Stimulated activated CD8-positive, alpha-beta memory T cell treated with anti-CD3 and anti-CD28 coated beads, Interleukin-12 subunit alpha, Interleukin-12 subunit beta, amount 100 ng/mL, for 1 hour (primary cell): ENCODE results near the gene ZNF616.

Experiments used
- DNase-seq: peaks from one replicate; pipeline ENCODE4 v3.0.0-alpha.2; 2020; ENCODE audit warnings: low read depth

Gene ZNF616

GRCh38 chr19:52139252-52140031 lies at the start of gene ZNF616:
TSS of gene ZNF616 (minus strand) at chr19:52139938. CDS start at chr19:52130512, 9,426 bp downstream.
- peak; percentile 96 for DNase-seq

DNA sequence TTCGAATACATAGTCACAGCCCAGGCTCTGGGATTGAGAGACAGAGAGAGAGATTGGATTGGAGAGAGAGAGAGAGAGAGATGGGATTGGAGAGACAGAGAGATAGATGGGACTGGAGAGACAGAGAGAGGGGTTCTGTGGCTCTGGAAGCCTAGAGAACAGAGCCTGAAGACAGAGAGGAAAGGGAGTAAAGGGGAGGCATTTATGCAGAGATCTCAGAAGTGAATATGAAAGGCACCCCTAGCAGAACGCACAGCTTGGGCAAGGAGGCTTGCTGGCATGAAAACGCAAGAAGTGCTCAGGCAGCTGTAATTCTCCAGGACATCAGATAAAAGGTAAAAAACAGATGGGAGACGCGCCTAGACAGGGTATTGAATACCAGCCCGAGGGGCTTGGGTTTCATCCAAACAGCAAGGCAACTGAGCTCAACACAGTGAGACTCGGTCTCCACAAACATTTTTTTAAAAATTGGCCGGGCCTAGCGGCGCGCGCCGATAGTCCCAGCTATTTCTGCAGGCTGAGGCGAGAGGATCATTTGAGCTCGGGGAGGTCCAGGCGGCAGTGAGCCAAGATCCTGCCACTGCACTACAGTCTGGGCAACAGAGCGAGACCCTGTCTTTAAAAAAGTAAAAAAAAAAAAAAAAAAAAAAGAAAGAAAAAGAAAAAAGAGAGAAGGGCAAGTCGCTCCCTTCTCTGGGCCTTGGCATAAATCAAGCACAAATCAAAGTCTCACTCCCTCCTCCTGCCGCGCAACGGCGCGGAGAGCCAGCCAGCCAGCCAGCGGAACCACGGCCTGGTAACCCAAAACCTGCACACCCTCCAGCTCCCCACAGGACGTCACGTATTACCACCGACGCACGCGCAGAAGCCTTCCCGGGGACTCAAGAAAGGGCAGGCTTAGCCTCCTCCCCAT lies 49.3 kb upstream of the ZNF616 start:
- no peak for DNase-seq

DNA sequence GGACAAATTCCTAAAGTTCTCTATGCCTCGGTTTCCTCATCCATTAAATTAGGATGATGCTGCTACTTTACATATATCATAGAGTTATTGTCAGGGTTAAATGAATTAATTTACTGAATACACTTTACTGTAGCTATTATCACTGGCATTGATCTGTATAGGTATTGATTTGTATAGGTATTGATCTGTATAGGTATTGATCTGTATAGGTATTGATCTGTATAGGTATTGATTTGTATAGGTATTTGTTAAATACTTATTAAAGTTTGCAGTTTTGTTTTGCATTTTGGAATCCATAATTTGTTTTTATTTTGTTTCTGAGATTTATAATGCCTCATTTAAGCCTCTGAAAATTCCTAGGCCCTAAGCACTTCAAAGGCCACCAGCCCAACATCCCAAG lies 47.7 kb upstream of the ZNF616 start:
- DNase-seq: no peak

- no peak for DNase-seq
Measured at GRCh38 chr19:52176574-52176973, 36.8 kb upstream of the ZNF616 start.

DNA sequence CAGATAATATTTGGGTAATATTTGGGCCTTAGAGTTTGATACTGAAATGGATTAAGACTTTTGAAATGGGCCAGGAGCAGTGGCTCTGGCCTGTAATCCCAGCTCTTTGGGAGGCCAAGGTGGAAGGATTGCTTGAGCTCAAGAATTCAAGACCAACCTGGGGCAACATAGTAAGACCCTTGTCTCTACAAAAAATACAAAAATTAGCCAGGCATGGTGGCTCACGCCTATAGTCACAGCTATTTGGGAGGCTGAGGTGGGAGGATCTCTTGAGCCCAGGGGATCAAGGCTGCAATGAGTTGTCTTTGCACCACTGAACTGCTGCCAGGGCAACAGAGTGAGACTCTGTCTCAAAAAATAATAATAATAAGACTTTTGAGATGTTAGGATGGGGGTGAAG lies 32.6 kb upstream of the ZNF616 start:
- DNase-seq: no peak

DNA sequence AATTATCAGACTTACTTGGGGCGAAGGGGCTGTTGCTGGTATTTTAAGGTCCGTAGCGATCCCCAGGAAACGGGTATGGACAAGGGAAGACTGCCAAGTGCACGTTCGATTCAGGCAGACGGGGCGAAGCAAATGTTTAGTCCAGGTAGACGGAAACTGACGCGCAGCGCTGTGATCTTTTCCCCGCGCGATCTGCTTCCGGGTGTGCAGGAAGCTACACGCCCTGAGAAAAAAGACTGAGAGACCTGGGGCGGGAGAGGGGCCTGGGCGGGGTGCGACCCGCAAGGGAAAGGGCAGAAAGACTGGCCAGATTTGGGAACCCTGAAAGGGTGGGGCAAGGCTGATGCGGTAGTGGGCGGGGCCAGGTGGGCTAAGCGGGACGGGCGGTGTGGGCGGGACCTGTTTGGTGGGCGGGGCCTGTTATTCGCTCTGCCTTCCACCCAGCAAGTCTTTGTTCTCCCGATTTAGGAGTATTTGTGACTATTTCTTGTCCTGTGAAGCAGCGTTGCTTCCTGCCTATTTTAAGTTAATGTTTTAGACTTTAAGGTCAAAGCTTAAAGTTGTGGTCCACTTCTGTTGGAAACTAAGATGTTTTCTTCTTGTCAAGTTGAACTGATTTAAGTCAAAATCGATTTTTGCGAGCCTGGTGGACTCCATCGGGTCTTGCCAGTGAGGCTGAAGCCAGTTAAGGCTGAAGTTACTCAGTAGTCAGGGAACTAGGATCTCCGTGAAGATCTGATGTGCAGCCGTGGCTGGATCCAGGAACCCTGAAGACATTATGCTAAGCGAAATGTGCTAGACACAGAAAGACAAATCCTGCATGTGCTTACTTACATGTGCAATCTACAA lies 31.8 kb upstream of the ZNF616 start, which contains the start of gene ZNF836:
Gene ZNF836, minus strand, starts transcription at position 301 of the 849 bp plus-strand sequence. CDS start 3,549 bp downstream, outside the sequence.
- peak; percentile 85 for DNase-seq

- DNase-seq: no peak
Measured at GRCh38 chr19:52170863-52171320, 31.2 kb upstream of the ZNF616 start.

- no peak for DNase-seq
Measured at GRCh38 chr19:52170304-52170703, 30.6 kb upstream of the ZNF616 start.

GRCh38 chr19:52155596-52156359 lies 16.0 kb upstream of the ZNF616 start:
- no peak for DNase-seq

DNA sequence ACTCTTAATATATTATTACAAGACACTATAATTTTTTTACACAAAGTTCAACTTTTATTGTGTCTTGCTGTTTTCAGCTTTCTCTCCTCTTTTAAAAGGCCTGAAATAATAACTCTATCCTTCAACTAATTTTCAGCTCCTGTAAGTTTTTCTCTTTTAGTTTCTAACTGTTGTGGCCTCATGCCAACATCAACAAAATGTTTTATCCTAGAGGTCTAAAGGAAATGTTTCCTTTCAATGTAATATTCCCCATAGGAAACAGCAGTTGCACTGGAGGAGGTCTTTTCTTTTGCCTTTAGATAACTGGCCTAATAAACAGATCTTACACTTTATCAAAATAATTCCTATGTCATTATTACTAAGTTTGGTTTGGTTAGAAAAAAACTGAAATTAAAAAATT lies 8.5 kb upstream of the ZNF616 start:
- DNase-seq: no peak

DNA sequence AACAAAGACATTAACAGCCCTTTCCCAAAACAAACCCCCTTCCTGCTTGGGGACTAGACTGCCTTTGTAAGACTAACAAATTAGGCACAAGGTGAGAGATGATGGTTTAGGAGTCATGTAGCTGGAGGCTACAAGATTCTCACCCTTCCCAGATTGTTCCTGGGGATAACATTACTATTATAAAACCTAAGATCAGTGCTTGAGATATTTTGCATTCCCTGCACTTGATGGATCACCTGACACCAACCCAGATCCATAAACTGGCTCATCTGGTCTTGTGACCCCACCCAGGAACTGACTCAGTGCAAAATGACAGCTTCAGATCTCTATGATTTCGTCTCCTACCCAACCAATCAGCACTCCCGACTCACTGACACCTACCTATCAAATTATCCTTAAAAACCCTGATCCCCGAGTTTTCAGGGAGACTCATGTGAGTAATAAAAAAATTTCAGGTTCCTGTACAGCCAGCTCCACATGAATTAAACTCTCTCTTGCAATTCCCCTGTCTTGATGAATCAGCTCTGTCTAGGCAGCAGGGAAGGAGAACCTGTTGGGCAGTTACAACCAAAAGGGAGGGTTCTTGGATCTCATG lies 2.4 kb upstream of the ZNF616 start:
- no peak for DNase-seq

GRCh38 chr19:52141203-52141602 lies 1.5 kb upstream of the ZNF616 start:
- DNase-seq: no peak

DNA sequence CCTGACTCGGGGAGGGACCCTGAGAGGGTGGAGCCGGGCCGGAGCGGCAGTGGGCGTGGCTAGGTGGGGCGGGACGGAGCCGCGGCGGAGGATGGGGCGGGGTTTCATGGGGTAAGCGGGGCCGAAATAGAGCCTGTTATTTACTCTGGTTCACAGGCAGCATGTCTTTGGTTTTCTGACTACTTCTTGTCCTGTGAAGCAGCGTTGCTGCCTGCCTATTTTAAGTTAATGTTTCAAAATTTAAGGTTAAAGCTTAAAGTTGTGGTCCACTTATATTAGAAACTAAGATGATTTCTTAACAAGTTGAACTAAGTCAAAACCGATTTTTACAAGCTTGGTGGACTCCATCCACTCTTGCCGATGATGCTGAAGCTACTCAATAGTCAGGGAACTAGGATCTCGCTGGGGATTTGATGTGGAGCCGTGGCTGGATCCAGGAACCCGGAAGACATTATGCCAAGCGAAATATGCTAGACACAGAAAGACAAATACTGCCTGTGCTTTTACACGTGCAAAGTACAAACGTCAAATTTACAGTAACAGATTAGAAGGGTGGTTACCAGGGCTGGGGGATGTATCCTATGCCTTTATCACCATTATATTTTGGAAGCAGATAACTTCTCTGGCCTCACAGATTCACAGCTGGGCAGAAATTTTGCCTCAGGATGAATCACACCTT lies 433 bp upstream of the ZNF616 start:
- no peak for DNase-seq

GRCh38 chr19:52138983-52139251 lies 821 bp downstream of the ZNF616 start:
- DNase-seq: no peak

- DNase-seq: no peak
Measured at GRCh38 chr19:52138278-52138982, 1.3 kb downstream of the ZNF616 start.

DNA sequence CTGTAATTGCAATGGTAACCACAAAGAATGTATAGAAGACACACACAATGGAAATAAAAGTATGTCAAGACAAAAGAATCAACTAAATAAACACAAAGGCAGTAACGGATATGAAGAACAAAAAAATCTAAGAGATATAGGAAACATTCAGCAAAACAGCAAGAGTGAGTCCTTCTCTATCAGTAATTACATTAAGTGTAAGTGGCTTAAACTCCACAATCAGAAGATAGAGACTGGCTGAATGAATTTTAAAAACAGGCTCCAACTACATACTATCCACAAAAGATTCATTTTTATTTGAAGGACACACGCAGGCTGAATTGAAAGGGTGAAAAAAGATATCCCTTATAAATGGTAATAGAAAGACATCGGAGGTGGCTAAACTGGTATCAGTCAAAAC lies 19.5 kb downstream of the ZNF616 start:
- DNase-seq: no peak

GRCh38 chr19:52115526-52116053 lies 24.1 kb downstream of the ZNF616 start:
- DNase-seq: no peak

- no peak for DNase-seq
Measured at GRCh38 chr19:52114691-52115090, 25.0 kb downstream of the ZNF616 start.

DNA sequence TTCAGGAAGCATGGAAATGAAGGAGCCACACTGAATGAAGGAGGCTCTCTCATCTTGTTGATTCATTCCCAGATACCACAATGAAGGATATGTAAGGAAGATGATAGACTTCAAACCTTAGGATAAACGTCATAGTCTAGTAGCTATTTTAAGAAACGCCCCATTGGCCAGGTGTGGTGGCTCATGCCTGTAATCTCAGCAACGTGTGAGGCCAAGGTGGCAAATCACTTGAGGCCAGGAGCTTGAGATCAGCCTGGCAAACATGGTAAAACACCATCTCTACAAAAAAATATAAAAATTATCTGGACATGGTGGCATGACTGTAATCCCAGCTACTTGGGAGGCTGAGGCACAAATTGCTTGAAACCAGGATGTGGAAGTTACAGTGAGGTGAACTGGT lies 27.1 kb downstream of the ZNF616 start:
- DNase-seq: no peak

GRCh38 chr19:52110780-52111179 lies 29.0 kb downstream of the ZNF616 start:
- DNase-seq: no peak
